HepG2 (cell line): ENCODE measurements around the gene POLR1F. TPM values are rescaled to one million over a fixed set of nuclear protein-coding genes. Genes with fewer than 3 reads are reported as not detected.

Source experiments
- ATAC-seq: fragments of 200-7000 bp; cut with Tn5 transposase; 3 replicates; pipeline ENCODE4 v1.9.1; 2020; ENCODE audit warnings: mild to moderate bottlenecking, moderate library complexity
- BruUV-seq: library from RNA; stranded (reverse); fragments of 400-500 nt; replicated peaks from 2 replicates; lab custom pipeline; 2021; lab: Mats Ljungman, UMichigan
- CTCF ChIA-PET: fragments of 300-600 bp; formaldehyde crosslinking; extraction: SDS; loops from one replicate; lab custom pipeline; 2021; ENCODE audit warnings: low total read pairs, inconsistent platforms, low intra/inter-chr PET ratio; lab: Yijun Ruan, JAX
- POLR2A ChIA-PET: fragments of 350-600 bp; sonication (Branson Sonifier 250); formaldehyde crosslinking; loops from one replicate; lab custom pipeline; 2020; ENCODE audit warnings: antibody characterized with exemption, inconsistent platforms; lab: Yijun Ruan, JAX
- DNase-seq: peaks from one replicate; pipeline ENCODE4 v3.0.0-alpha.2; 2015; ENCODE audit warnings: low spot score
- FAIRE-seq: peaks from 3 replicates; lab custom pipeline; 2011; peaks lifted over from hg19 to GRCh38; lab: Jason Lieb, UNC
- H2AFZ ChIP-seq: one replicate; pipeline ENCODE4 v1.6.1; 2011; ENCODE audit warnings: low read length, inconsistent platforms
- H3K27ac ChIP-seq: fragments of 300-600 bp; 3 replicates; pipeline ENCODE4 v1.8.0; 2011; ENCODE audit warnings: mixed run types, mild to moderate bottlenecking, mixed read lengths, low read length, inconsistent platforms; ENCODE audit not compliant: insufficient read depth; ENCODE audit errors: extremely low read length
- H3K27me3 ChIP-seq, 2 experiments: fragments of 200-600 bp in 1 of 2; 2 replicates in 1 of 2; 3 replicates in 1 of 2; pipeline versions ENCODE4 v1.6.0 to v1.8.0; 2011; ENCODE audit warnings: low read length in 2 of 2, mild to moderate bottlenecking in 2 of 2, moderate library complexity in 2 of 2, inconsistent platforms in 1 of 2; ENCODE audit not compliant: insufficient read depth in 2 of 2, control insufficient read depth in 1 of 2
- H3K36me3 ChIP-seq, 2 experiments: fragments of 200-600 bp in 1 of 2; replicated peaks in 1 of 2; 2 replicates in 1 of 2; 3 replicates in 1 of 2; pipeline versions ENCODE4 v1.5.1 to v1.8.0; 2011; ENCODE audit warnings: low read length in 2 of 2, inconsistent platforms in 1 of 2; ENCODE audit not compliant: insufficient read depth in 2 of 2, control insufficient read depth in 1 of 2
- H3K4me1 ChIP-seq: 2 replicates; pipeline ENCODE4 v1.5.1; 2012; ENCODE audit warnings: low read length, inconsistent platforms; ENCODE audit not compliant: insufficient read depth
- H3K4me2 ChIP-seq: 2 replicates; pipeline ENCODE4 v1.6.0; 2011; ENCODE audit warnings: low read depth, low read length, inconsistent platforms
- H3K4me3 ChIP-seq, 3 experiments: fragments of 200-600 bp in 1 of 3; sonication (generic), shearing (Covaris generic) in 1 of 3; replicated peaks in 1 of 3; 2 replicates each; pipeline ENCODE4 v1.5.1; 2011 to 2016; ENCODE audit warnings: low read length in 3 of 3, inconsistent platforms in 2 of 3, low read depth in 2 of 3, mild to moderate bottlenecking in 2 of 3, control low read depth in 1 of 3, mixed read lengths in 1 of 3; ENCODE audit not compliant: insufficient read depth in 1 of 3
- H3K79me2 ChIP-seq: one replicate; pipeline ENCODE4 v1.6.1; 2011; ENCODE audit warnings: low read length, inconsistent platforms; ENCODE audit not compliant: insufficient read depth
- H3K9ac ChIP-seq: 2 replicates; pipeline ENCODE4 v1.6.0; 2011; ENCODE audit warnings: mild to moderate bottlenecking, low read depth, low read length, inconsistent platforms; ENCODE audit not compliant: insufficient read depth
- H3K9me3 ChIP-seq: 2 replicates; pipeline ENCODE4 v1.5.1; 2012; ENCODE audit warnings: mild to moderate bottlenecking, low read length
- H4K20me1 ChIP-seq: 2 replicates; pipeline ENCODE4 v1.6.0; 2011; ENCODE audit warnings: inconsistent platforms, mild to moderate bottlenecking, low read length, moderate library complexity; ENCODE audit not compliant: insufficient read depth
- FOSL2 ChIP-seq: sonication (generic); formaldehyde crosslinking; IDR thresholded peaks from 2 replicates; pipeline ENCODE4 v1.4.0; 2020; ENCODE audit warnings: missing genetic modification reagents
- HOMEZ ChIP-seq: IDR thresholded peaks from 2 replicates; pipeline ENCODE4 v1.6.1; 2016; ENCODE audit warnings: low read depth
- MEIS2 ChIP-seq: sonication (generic); formaldehyde crosslinking; IDR thresholded peaks from 2 replicates; pipeline ENCODE4 v1.9.0; 2021; ENCODE audit warnings: mild to moderate bottlenecking, missing genetic modification reagents
- NCOA5 ChIP-seq: sonication (generic); formaldehyde crosslinking; IDR thresholded peaks from 2 replicates; pipeline ENCODE4 v1.4.0; 2020; ENCODE audit warnings: missing genetic modification reagents
- NR2F1 ChIP-seq, 2 experiments: fragments of 450-650 bp in 1 of 2; formaldehyde crosslinking in 1 of 2; IDR thresholded peaks; 2 replicates each; pipeline versions ENCODE4 v1.5.0 to v1.6.1; 2016 to 2020; ENCODE audit warnings: mild to moderate bottlenecking in 1 of 2, missing compliant biosample characterization in 1 of 2, missing genetic modification reagents in 1 of 2, moderate library complexity in 1 of 2
- SAP130 ChIP-seq: IDR thresholded peaks from 2 replicates; pipeline ENCODE4 v1.6.1; 2016; ENCODE audit warnings: low read depth
- ZXDC ChIP-seq: sonication (generic); formaldehyde crosslinking; IDR thresholded peaks from 2 replicates; pipeline ENCODE4 v1.5.0; 2020; ENCODE audit warnings: mild to moderate bottlenecking, missing genetic modification reagents
- WGBS: methylation state at CpG from one replicate; pipeline ENCODE4 v1.1.6; 2017; ENCODE audit warnings: low lambda C conversion rate; 5-methylcytosine and 5-hydroxymethylcytosine counted together
- in situ Hi-C: cut with HindIII; loops from 2 replicates; pipeline ENCODE4 v1.10.0; 2017; ENCODE audit warnings: low pct_unique_long_range_greater_than_20kb; ENCODE audit not compliant: extremely low pct_ligation_motif_present
- intact Hi-C: fragments of 100-400 bp; cut with micrococcal nuclease; formaldehyde crosslinking; loops from one replicate; pipeline ENCODE4 v1.10.0; 2022; ENCODE audit not compliant: unreplicated experiment
- polyA plus RNA-seq, 8 experiments: library from polyadenylated mRNA; depleted of rRNA in 3 of 8; stranded (reverse) in 7 of 8; unstranded in 1 of 8; fragments of >200 nt; fragmentation: Illumina TruSeq in 4 of 8; extraction: Trizol in 4 of 8; gene quantifications; 2 replicates each; pipeline versions ENCODE4 v1.2.1 to v1.2.3, GENCODE V29; 2011 to 2016; ENCODE audit warnings: low read depth in 4 of 8, missing spikeins in 1 of 8, mixed read lengths in 1 of 8; ENCODE audit not compliant: insufficient read depth in 1 of 8
- total RNA-seq, 5 experiments: library from RNA; depleted of rRNA; stranded (reverse); fragments of >200 nt; fragmentation: Illumina TruSeq; extraction: Trizol; gene quantifications; 2 replicates each; pipeline ENCODE4 v1.2.3, GENCODE V29; 2016; ENCODE audit warnings: low read depth in 1 of 5

The POLR1F gene
- total and polyA plus RNA-seq, 2 of the 13 experiments (the other 11 are each of a cell fraction or from before 2014, with no cell fraction given), result 8.0 to 14.9 TPM

- ATAC-seq, result no peak
- Histone ChIP-seq H3K4me3 (peak overlapping the region; percentile 90 to 100 (median 100); a peak in 5 of 6 replicates), H3K9ac (peak overlapping the region; percentile 91; the same call in 1 of the 2 replicates), H3K9me3 (no peaks in the 10 kb centered on the region), H3K79me2 (peaks cover 42% of the 10 kb centered on the region), H3K27me3 (peaks cover 0 to 6% of the 10 kb centered on the region in 2 experiments; a peak in 1 of 5 replicates), H3K4me2 (peak overlapping the region; percentile 64), H4K20me1 (no peaks in the 10 kb centered on the region; the same call in 1 of the 2 replicates), H2AFZ (no peak overlapping the region), H3K4me1 (peaks cover 35% of the 10 kb centered on the region), H3K27ac (no peak overlapping the region), H3K36me3 (peaks cover 1 to 7% of the 10 kb centered on the region in 2 experiments; a peak in 1 of 5 replicates)
- ChIA-PET CTCF (no interaction called here), POLR2A (no interaction called here)
- DNase-seq, result peak; percentile 27
- 66% methylated on average over 3 of the region's 3 CpGs for WGBS
- no peak for FAIRE-seq
- no TSS peak for BruUV-seq
- intact Hi-C loops, result loop anchor here (5.0 kb wide), 1 partner anchor 515 kb away; no protein-coding TSS in a partner anchor
- 0 out of 2 replicates have a peak, but pooled peaks have one; percentile 23 for TF ChIP-seq SAP130
- TF ChIP-seq FOSL2 (CRISPR knock-in tag), result peak; percentile 62
- TF ChIP-seq MEIS2 (CRISPR knock-in tag), result no peak
- 0 out of 2 replicates have a peak, but pooled peaks have one; percentile 34 for TF ChIP-seq HOMEZ
- no peak for TF ChIP-seq NCOA5 (CRISPR knock-in tag)
- no peak for TF ChIP-seq ZXDC (CRISPR knock-in tag)
- TF ChIP-seq NR2F1 (CRISPR knock-in tag; IDR thresholded peaks at IDR 0.05), result peak; percentile 47 to 70; a peak in 2 of 4 replicates
- in situ Hi-C loops, result no loop called here
These were observed 1.6 kb downstream of the POLR1F start for GRCh38 chr7:19707240-19707639.
